Measurements from ENCODE around the gene CASP8. TPM values are rescaled to one million over a fixed set of nuclear protein-coding genes. Genes with fewer than 3 reads are reported as not detected.

Gene CASP8
- total RNA-seq, 1 experiment from 2014 or later, result 67.1 TPM

DNA sequence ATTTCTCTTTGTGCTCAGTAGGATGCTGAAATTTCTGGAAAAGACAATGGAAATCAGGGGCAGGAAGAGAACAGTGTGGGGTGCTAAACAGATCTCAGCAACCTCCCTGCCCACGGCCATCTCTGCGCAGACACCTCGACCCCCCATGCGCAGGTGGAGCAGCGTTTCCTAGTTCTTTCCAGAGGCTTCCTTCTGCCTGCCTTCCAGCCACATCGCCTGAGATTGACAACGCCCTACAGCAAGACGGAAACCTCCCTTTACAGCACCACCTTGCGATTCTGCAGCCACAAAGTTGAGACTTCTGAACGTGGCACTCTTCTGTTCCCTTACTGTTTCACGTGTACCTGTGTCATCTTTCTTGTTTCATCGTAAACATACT lies 31.4 kb upstream of the CASP8 start:
- H3K27ac Mint-ChIP-seq (ENCODE audit: unreplicated experiment), result peak overlapping the region; percentile 44
- no peak overlapping the region for H3K4me3 Mint-ChIP-seq (ENCODE audit: low read depth, unreplicated experiment)
- peaks cover 24% of the 10 kb centered on the region for H3K36me3 Mint-ChIP-seq (ENCODE audit: insufficient read depth, unreplicated experiment)
- H3K9me3 Mint-ChIP-seq (ENCODE audit: low read depth, unreplicated experiment), result no peaks in the 10 kb centered on the region
- CTCF ChIA-PET, result interaction anchor here (0.6 kb wide), 1 partner anchor 109 kb away, joined by 6 read pairs; no protein-coding TSS in a partner anchor
- no peaks in the 10 kb centered on the region for H3K27me3 Mint-ChIP-seq (ENCODE audit: unreplicated experiment)
- intact Hi-C loops (cut with micrococcal nuclease; ENCODE audit: unreplicated experiment), result no loop called here
- no peak for DNase-seq
- TF ChIP-seq, protein P1, sequence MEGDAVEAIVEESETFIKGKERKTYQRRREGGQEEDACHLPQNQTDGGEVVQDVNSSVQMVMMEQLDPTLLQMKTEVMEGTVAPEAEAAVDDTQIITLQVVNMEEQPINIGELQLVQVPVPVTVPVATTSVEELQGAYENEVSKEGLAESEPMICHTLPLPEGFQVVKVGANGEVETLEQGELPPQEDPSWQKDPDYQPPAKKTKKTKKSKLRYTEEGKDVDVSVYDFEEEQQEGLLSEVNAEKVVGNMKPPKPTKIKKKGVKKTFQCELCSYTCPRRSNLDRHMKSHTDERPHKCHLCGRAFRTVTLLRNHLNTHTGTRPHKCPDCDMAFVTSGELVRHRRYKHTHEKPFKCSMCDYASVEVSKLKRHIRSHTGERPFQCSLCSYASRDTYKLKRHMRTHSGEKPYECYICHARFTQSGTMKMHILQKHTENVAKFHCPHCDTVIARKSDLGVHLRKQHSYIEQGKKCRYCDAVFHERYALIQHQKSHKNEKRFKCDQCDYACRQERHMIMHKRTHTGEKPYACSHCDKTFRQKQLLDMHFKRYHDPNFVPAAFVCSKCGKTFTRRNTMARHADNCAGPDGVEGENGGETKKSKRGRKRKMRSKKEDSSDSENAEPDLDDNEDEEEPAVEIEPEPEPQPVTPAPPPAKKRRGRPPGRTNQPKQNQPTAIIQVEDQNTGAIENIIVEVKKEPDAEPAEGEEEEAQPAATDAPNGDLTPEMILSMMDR (IDR thresholded peaks at IDR 0.05; ENCODE audit: unreplicated experiment), result no peak
- peaks cover 27% of the 10 kb centered on the region for H3K4me1 Mint-ChIP-seq (ENCODE audit: low read depth, unreplicated experiment)
- no TSS peak for BruUV-seq (replicated peaks)

DNA sequence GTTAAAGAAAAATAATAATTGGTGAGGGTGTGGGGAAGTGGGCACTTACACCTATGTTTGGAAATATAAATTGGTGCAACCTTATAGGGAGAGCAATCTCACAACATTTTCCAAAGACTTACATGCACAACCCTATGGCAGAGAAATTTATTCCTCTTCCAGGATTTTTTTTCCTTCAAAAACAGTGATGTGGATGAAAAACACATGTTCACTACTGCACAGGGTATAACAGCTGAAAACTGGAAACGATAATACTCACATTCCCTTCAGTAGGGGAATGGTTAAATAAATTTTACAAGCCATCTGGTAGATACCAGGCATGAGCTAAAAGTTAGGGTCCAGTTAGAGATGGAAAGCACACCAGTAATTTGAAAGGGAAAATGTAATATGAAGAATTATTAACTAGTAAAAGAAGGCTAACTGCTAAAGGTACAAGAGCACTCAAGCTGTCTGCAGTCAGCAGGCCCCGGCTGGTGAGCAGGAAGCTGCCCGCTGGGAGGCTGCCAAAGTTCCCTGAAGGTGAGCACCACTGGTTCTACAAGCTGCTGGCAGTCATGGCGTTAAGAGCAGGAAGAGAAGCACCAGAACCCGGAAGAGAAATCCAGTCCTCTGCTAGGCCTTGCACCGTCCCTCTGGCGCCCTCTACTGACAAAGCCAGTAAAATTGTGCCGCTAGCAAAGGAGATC lies 28.4 kb upstream of the CASP8 start:
- no TSS peak for BruUV-seq (replicated peaks)
- Mint-ChIP-seq H3K4me1 (ENCODE audit: low read depth, unreplicated experiment) (peaks cover 33% of the 10 kb centered on the region), H3K36me3 (ENCODE audit: insufficient read depth, unreplicated experiment) (peaks cover 44% of the 10 kb centered on the region), H3K9me3 (ENCODE audit: low read depth, unreplicated experiment) (no peaks in the 10 kb centered on the region), H3K27ac (ENCODE audit: unreplicated experiment) (peak overlapping the region; percentile 77), H3K4me3 (ENCODE audit: low read depth, unreplicated experiment) (peak overlapping the region; percentile 93), H3K27me3 (ENCODE audit: unreplicated experiment) (no peaks in the 10 kb centered on the region)
- CTCF ChIA-PET, result interaction anchor here (0.6 to 2.7 kb wide), 20 partner anchors 9 to 498 kb away, joined by 3 to 61 read pairs (median 5); partner anchors contain the start of genes CASP10, NIF3L1 and PPIL3
- peak; percentile 96 for DNase-seq
- intact Hi-C loops (cut with micrococcal nuclease; ENCODE audit: unreplicated experiment), result loop anchor here (1.0 to 10.0 kb wide), 4 partner anchors 49 to 413 kb away; partner anchors contain the start of genes CASP10, NIF3L1, PPIL3 and TMEM237
- TF ChIP-seq, protein P1 (IDR thresholded peaks at IDR 0.05; ENCODE audit: unreplicated experiment), result peak; percentile 90

DNA sequence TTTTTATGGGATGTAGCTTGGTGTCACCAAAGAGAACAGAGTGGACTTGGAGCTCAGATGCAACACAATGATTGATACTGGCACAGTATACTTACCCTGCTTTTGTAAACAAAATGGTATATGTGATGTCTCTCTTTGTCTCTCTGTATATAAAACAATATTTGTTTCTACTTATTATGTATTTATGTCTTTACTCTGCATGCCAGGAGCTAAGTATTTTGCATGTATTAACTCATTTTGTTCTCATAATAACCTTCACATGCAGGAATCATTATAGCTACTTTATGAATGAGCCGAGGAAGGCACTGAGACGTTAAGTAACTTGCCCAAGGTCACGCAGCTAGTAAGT lies 27.9 kb upstream of the CASP8 start:
- Mint-ChIP-seq H3K4me3 (ENCODE audit: low read depth, unreplicated experiment) (peak overlapping the region; percentile 93), H3K4me1 (ENCODE audit: low read depth, unreplicated experiment) (peaks cover 29% of the 10 kb centered on the region), H3K36me3 (ENCODE audit: insufficient read depth, unreplicated experiment) (peaks cover 49% of the 10 kb centered on the region), H3K9me3 (ENCODE audit: low read depth, unreplicated experiment) (no peaks in the 10 kb centered on the region), H3K27ac (ENCODE audit: unreplicated experiment) (peak overlapping the region; percentile 77), H3K27me3 (ENCODE audit: unreplicated experiment) (no peaks in the 10 kb centered on the region)
- TF ChIP-seq, protein P1 (IDR thresholded peaks at IDR 0.05; ENCODE audit: unreplicated experiment), result no peak
- intact Hi-C loops (cut with micrococcal nuclease; ENCODE audit: unreplicated experiment), result loop anchor here (1.0 to 10.0 kb wide), 4 partner anchors 49 to 412 kb away; partner anchors contain the start of genes CASP10, NIF3L1, PPIL3 and TMEM237
- CTCF ChIA-PET, result interaction anchor here (0.6 to 2.7 kb wide), 20 partner anchors 9 to 498 kb away, joined by 3 to 61 read pairs (median 5); partner anchors contain the start of genes CASP10, NIF3L1 and PPIL3
- no peak for DNase-seq
- BruUV-seq (replicated peaks), result no TSS peak

DNA sequence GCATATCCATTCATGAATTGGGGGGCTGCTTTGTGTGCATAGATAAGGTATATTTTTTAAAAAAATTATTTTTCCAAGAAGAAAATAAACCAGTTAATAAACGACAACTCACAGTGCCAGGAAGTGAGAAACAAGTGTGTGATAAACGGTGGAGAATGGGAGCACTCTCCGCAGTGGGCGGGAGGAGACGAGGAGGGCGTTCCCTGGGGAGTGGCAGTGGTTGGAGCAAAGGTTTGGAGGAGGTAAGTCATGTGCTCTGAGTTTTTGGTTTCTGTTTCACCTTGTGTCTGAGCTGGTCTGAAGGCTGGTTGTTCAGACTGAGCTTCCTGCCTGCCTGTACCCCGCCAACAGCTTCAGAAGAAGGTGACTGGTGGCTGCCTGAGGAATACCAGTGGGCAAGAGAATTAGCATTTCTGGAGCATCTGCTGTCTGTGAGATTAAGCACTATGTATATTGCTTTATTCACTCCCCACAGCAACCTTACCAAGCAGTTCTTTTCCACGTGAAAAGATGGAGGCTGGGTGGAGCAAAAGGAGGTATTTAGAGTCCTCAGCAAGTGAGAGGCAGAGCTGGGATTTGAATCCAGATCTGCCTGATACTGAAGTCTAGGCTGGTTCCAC lies 27.0 kb upstream of the CASP8 start:
- H3K27ac Mint-ChIP-seq (ENCODE audit: unreplicated experiment), result peak overlapping the region; percentile 97
- peaks cover 27% of the 10 kb centered on the region for H3K4me1 Mint-ChIP-seq (ENCODE audit: low read depth, unreplicated experiment)
- DNase-seq, result peak; percentile 91
- CTCF ChIA-PET, result interaction anchor here (0.6 to 2.7 kb wide), 9 partner anchors 13 to 332 kb away, joined by 3 to 61 read pairs (median 6); partner anchors contain the start of gene CASP10
- TF ChIP-seq, protein P1 (IDR thresholded peaks at IDR 0.05; ENCODE audit: unreplicated experiment), result no peak
- peaks cover 51% of the 10 kb centered on the region for H3K36me3 Mint-ChIP-seq (ENCODE audit: insufficient read depth, unreplicated experiment)
- BruUV-seq (replicated peaks), result no TSS peak
- no peaks in the 10 kb centered on the region for H3K9me3 Mint-ChIP-seq (ENCODE audit: low read depth, unreplicated experiment)
- peak overlapping the region; percentile 93 for H3K4me3 Mint-ChIP-seq (ENCODE audit: low read depth, unreplicated experiment)
- intact Hi-C loops (cut with micrococcal nuclease; ENCODE audit: unreplicated experiment), result loop anchor here (5.0 to 10.0 kb wide), 3 partner anchors 331 to 411 kb away; partner anchors contain the start of genes NIF3L1, PPIL3 and TMEM237
- H3K27me3 Mint-ChIP-seq (ENCODE audit: unreplicated experiment), result no peaks in the 10 kb centered on the region

Data from Calu3 (cell line).